Ascending aorta (tissue), 2 donors: ENCODE measurements around the gene BPGM. TPM values are rescaled to one million over a fixed set of nuclear protein-coding genes. Genes with fewer than 3 reads are reported as not detected.
"Not testable (repeated sequence)": the region's sequence is repeated elsewhere in the genome, so short reads cannot be mapped to it uniquely, and the experiment has no call there.

Experiments
- DNase-seq, 2 donors: peaks; one replicate each; pipeline ENCODE4 v3.0.0-alpha.2; 2019; ENCODE audit warnings: low spot score in 2 of 2
- H3K27ac ChIP-seq, 2 donors: fragments of 200-600 bp; sonication (generic); one replicate each; pipeline ENCODE4 v1.5.1; 2016 to 2017; ENCODE audit warnings: mild to moderate bottlenecking in 1 of 2
- H3K27me3 ChIP-seq: fragments of 200-600 bp; sonication (generic); one replicate; pipeline ENCODE4 v1.5.1; 2017
- H3K36me3 ChIP-seq, 2 donors: fragments of 200-600 bp; sonication (generic); one replicate each; pipeline ENCODE4 v1.5.1; 2016
- H3K4me1 ChIP-seq, 2 donors: fragments of 200-600 bp; sonication (generic); one replicate each; pipeline ENCODE4 v1.5.1; 2016 to 2017; ENCODE audit warnings: mild to moderate bottlenecking in 1 of 2
- H3K4me3 ChIP-seq, 2 donors: fragments of 200-600 bp; sonication (generic); one replicate each; pipeline ENCODE4 v1.5.1; 2016 to 2017; ENCODE audit warnings: mild to moderate bottlenecking in 1 of 2
- H3K9me3 ChIP-seq, 2 donors: fragments of 200-600 bp; sonication (generic); one replicate each; pipeline ENCODE4 v1.5.1; 2016
- CTCF ChIP-seq, 3 experiments: fragments of 200-600 bp in 2 of 3; fragments of 450-650 bp in 1 of 3; sonication (generic) in 2 of 3; IDR thresholded peaks; one replicate each; pipeline ENCODE4 v1.5.1; 2016 to 2019; ENCODE audit warnings: antibody characterized with exemption in 3 of 3, mild to moderate bottlenecking in 1 of 3, moderate library complexity in 1 of 3
- intact Hi-C: fragments of 100-400 bp; cut with DNase I; formaldehyde crosslinking; loops from one replicate; pipeline ENCODE4 v1.15.1; 2023
- total RNA-seq: library from RNA; depleted of rRNA; stranded (reverse); fragments of >200 nt; gene quantifications from one replicate; pipeline ENCODE4 v1.1.0, GENCODE V29; 2016

BPGM gene
- total RNA-seq, 1 donor from 2014 or later: 19.2 TPM

- Histone ChIP-seq H3K9me3 (no peaks in the 10 kb centered on the region), H3K27me3 (no peaks in the 10 kb centered on the region), H3K4me3 (no peak overlapping the region), H3K4me1 (peaks cover 2 to 6% of the 10 kb centered on the region in 2 donors), H3K27ac (no peak overlapping the region), H3K36me3 (no peaks in the 10 kb centered on the region)
- DNase-seq: no peak
- intact Hi-C loops: no loop called here
- no peak for TF ChIP-seq CTCF (IDR thresholded peaks at IDR 0.05)
These were observed 5.6 kb upstream of the BPGM start for GRCh38 chr7:134640842-134641715.

- H3K27ac ChIP-seq, H3K9me3 ChIP-seq, intact Hi-C loops, H3K4me1 ChIP-seq, H3K36me3 ChIP-seq, H3K27me3 ChIP-seq, DNase-seq, H3K4me3 ChIP-seq: not testable (repeated sequence)
These were observed 4.7 kb upstream of the BPGM start for GRCh38 chr7:134641981-134642380.

GRCh38 chr7:134643131-134643530, 3.5 kb upstream of the BPGM start:
- no peak overlapping the region for H3K27ac ChIP-seq
- TF ChIP-seq CTCF (IDR thresholded peaks at IDR 0.05): no peak
- intact Hi-C loops: no loop called here
- H3K27me3 ChIP-seq: no peaks in the 10 kb centered on the region
- no peak overlapping the region for H3K4me3 ChIP-seq
- DNase-seq: no peak
- H3K4me1 ChIP-seq: peaks cover 2 to 6% of the 10 kb centered on the region in 2 donors
- no peaks in the 10 kb centered on the region for H3K9me3 ChIP-seq
- H3K36me3 ChIP-seq: no peaks in the 10 kb centered on the region

- Histone ChIP-seq H3K4me3 (peak overlapping the region; percentile 73 to 81), H3K27me3 (no peaks in the 10 kb centered on the region), H3K27ac (peak overlapping the region in 1 of 2 donors; percentile 84), H3K9me3 (no peaks in the 10 kb centered on the region), H3K4me1 (peaks cover 2 to 6% of the 10 kb centered on the region in 2 donors), H3K36me3 (no peaks in the 10 kb centered on the region)
- no peak for DNase-seq
- intact Hi-C loops: no loop called here
- TF ChIP-seq CTCF (IDR thresholded peaks at IDR 0.05): no peak
These were observed 1.2 kb upstream of the BPGM start for GRCh38 chr7:134645478-134645877.

- Histone ChIP-seq H3K36me3 (no peaks in the 10 kb centered on the region), H3K27me3 (no peaks in the 10 kb centered on the region), H3K4me1 (peaks cover 2 to 6% of the 10 kb centered on the region in 2 donors), H3K4me3 (peak overlapping the region; percentile 73 to 81), H3K27ac (peak overlapping the region; percentile 74 to 84), H3K9me3 (no peaks in the 10 kb centered on the region)
- DNase-seq: no peak
- TF ChIP-seq CTCF (IDR thresholded peaks at IDR 0.05): no peak
- intact Hi-C loops: loop anchor here (1.0 to 2.0 kb wide), 4 partner anchors 31 to 864 kb away; partner anchors contain the start of genes CNOT4, CYREN and WDR91
These were observed 718 bp upstream of the BPGM start for GRCh38 chr7:134645935-134646334.

GRCh38 chr7:134648456-134648855, 1.8 kb downstream of the BPGM start:
- Histone ChIP-seq H3K27ac (no peak overlapping the region), H3K27me3 (no peaks in the 10 kb centered on the region), H3K4me1 (peaks cover 2 to 6% of the 10 kb centered on the region in 2 donors), H3K4me3 (no peak overlapping the region), H3K36me3 (no peaks in the 10 kb centered on the region), H3K9me3 (no peaks in the 10 kb centered on the region)
- DNase-seq: no peak
- intact Hi-C loops: no loop called here
- TF ChIP-seq CTCF (IDR thresholded peaks at IDR 0.05): no peak
